HG02759 (cell line): ENCODE data around the gene TNS1.

Source experiments
- ATAC-seq: cut with Tn5 transposase; IDR thresholded peaks from one replicate; pipeline ENCODE4 v1.9.1; 2021; ENCODE audit warnings: mild to moderate bottlenecking, moderate library complexity; ENCODE audit not compliant: unreplicated experiment

TNS1 gene

DNA sequence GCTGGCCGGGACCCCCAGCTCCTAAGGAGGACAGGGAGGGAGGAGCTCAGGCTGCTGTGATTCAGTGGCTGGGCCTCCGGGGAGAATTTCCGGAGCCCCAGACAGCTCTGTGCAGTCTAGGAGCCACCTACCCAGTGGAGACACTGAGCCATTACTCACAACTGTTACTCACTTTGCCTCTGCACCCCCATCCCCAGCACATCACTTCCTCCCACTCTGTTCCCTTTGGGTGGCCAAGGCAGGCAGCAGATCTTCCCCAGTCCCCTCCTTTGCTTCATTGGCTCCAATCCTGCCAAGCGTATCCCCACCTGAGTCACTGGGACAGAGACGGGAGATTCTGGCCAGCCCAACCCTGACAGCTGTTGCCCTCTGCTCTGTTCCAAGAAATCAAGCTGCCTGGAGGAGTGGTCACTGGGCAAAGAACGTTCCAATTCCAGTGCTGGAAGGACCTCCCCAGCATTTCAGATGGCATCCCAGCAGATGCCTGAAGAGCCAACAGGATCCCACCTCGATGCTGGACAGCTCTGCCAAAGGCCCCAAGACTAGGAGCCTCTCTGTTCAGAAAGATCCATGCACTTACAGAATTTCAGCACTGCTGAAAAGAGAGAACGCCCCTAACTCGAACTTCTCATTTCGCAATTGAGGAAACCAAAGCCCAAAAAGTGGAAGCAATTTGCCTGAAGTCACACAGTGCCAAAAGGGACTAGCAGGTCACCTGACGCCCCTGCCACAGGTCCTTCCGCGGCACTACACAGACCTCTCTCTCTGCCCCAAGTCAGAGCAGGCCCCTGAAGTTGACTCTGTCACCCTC is 68.3 kb downstream of the TNS1 start:
- no peak for ATAC-seq

- no peak for ATAC-seq
Observed at GRCh38 chr2:217933617-217933993, 69.2 kb downstream of the TNS1 start.

DNA sequence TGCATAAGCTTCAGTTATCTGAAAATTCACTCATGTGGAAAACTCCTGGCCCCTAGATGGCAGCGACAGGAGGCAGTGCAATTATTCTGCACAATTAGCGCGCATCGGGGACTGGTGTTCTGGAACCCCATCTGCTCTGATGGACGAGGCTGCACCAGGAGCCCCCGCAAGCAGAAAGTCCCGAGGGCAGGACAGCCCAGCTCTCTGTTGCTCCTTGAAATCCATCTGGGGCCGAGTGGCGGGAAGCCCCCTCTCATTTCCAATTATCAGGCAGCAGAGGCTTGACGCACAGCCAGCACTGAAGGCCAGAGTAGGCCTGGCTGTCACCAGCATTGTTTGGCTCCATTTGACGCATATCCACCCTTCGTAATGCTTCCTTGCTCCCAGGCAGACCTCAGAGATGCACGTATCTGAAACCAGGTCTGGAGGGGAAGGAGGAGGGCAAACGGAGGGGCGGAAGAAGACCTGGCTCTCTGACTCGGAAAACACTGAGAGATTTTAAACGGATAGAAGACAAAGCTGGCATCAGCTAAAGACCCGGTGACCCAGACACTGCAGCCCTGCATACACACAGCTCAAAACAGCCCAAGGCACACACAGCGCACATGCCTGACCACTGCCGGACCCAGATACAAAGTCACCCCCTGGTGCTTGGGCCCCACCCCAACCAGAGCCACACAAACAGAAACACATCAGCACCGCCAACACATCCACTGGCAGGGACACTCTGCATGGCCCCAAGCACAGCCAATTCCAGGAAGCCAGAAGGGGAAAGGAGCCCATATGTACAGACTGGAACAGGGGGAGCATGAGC is 69.8 kb downstream of the TNS1 start:
- ATAC-seq = no peak

DNA sequence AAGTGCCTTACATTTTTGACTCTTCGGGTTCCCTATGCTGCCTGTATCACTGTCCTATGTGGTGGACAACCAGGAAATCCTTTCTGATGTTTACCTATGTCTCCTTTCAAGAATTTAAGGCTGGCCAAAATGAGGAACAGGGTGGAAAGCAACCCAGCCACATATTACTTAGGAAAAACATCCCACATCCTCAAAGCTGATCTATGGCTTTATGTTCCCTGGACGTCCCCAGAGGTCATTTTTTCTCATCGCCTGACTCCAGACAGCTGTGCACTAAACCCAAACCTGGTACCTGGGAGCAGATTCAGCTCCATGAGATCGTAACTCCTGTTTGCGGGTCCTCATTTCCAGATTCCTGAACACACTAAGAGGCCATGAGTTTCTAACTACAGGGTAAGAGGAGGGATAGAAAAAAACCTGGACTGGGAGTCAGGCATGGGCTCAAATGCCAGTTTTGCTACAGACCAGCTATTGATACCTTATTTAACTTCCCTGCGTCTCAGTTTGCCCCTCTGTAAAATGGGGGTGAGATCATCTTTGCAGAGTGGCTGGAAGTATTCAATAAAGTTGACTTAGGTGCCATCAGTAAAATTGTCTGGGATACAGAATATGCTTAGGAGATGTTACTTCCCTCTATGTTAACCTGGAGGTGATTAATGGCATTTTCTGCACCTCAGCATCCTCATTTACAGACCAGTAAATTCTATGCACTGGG is 70.8 kb downstream of the TNS1 start:
- ATAC-seq = no peak

DNA sequence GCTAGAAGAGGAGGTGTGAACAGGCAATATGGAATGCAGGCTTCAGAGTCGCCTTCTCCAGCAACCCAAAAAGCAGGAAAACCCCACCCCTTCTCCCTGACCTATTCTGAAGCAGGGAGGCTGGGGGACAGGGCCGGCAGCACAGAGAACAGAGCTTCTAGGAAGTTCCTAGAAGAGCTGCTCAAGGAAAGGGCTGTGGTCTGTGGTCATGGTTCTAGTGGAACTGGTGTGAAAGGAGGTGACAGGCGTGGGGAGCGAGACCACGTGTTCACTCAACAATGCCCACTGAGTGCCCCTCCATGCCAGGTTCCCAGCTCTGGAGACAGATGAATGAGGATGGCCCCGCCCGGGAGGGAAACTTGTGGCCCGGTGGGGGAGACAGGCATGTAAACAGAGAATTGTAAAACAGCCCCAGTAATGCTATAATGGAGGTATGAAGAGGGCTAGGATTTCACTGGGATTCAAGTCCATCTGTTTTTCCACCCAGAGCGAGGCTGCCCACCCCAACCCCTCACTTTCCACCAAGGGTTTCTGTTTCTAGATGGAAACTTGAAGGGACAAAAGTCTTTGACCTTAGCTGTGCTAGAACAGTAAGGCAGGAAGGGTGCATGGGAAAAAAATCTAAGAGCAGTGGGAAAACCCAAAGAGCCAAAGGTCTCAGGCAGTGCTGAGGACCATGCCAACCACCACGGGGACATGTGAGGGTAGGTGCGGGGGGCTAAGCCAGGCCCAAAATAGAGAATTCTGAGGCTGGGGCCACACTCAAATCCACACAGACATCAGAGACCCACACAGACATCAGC is 71.8 kb downstream of the TNS1 start:
- no peak for ATAC-seq

DNA sequence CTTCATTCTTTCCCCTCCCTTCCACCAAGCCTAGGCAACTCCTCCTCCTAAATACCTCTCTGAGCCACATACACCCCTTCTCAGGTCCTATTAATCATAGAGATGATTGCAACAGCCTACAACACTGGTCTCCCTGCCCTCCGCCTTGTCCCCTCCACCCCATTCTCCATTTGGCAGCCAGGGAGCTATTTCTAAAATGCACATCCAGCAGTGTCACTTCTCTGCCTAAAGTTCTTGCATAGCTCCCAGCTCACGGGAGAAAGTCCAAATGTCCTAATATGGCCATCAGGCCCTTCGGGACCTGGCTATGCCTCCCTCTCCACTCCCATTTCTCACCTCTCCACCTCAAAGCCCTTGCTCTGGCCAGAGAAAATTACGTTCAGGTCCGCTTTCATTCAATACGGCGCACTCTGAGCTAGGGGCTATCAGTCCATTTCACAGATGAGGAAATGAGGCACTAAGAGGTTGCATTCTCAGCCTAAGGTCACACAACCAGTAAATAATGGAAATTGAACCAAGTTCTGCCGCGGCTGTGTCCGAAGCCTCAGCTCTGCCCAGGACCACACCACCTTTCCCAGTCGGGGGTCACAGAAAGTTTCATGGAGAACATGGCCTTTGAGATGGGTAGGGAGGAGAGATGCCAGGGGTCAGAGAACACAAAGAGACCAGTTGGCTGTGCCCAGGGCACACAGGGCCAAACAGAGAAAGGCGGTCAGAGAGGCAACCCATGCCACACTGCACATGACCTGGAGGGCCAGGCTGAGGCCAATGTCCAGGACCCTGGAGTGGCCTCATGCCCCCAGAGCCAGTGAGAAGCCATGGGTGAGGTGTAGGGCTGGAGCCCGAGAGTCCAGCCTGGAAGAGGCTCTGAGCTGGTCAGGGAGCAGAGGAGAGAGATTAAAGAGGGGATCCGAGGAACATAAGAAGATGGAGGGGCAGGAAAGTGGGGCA is 72.8 kb downstream of the TNS1 start:
- ATAC-seq = no peak

- no peak for ATAC-seq
Observed at GRCh38 chr2:217929272-217929671, 73.5 kb downstream of the TNS1 start.

DNA sequence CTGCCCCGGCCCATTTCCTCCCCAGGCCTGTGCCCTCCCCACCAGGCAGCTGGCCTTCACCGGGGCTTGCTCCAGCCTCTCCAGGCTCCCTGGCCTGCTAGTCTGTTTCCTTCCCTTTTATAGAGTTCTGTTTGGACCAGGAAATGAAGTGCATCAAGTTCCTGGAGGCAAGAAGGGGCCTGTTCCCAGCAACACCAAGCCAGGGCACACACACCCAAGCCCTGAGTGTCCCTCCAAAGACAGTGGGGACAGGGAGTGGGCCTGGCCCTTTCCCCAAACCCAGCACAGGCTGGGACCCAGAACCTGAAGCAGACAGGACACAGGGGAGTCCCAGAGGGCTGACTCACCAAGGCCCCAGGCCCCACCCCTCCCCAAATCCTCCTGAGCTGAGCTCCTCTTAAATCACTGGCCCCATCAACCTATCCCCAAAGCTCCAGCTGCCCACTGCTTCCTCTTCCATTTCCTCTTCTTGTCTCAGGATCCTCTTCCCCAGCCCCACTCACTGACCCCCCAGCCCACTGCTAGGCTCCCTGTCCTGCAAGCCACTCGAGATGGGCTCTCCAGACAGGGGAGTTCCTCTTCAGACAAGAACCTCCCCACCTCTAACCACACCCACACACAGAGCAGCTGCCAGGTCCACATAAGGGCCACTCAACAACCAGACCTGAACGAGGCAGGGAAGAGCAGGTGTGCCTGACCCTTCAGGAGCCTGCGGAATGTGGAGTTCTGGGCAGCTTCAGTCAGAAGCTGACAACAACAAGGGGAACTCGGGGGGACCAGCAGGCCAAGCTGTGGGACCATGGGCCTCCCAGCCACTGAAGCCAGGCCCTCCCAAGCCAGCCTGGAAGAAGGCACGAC is 74.2 kb downstream of the TNS1 start:
- no peak for ATAC-seq

DNA sequence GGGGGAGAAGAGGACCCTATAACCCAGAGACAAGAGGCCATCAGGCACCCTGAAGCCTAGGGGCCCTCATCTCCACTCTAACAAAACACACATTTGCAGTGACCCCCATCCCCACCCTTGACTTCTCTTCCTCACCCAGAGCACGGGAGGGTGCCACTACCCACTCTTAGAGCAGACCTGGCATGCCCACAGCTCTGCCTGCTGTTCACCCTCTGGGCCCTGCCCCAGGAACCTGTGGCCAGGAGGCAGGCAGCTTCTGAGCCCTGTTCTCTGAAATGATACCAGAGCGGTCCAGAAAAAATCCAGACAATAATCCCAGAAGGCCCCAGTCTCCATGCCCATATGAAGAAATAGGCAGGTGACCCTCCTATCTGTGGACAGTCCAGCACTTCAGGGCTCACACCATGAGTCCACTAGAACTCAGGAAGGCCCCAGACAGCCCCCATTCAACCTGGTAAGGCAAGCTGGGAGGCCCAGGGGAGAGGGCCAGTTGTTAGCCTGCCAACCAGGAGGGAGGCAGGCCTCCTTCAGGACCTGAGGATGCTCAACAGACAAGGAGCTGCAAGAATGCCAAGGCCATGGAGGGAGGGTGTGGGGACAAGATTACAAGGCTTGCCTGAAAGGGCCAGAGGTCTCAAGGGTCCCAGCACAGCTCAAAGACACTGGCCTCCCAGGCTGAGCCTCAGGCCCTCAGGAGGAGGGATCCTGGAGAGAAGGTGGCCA is 75.0 kb downstream of the TNS1 start:
- no peak for ATAC-seq

DNA sequence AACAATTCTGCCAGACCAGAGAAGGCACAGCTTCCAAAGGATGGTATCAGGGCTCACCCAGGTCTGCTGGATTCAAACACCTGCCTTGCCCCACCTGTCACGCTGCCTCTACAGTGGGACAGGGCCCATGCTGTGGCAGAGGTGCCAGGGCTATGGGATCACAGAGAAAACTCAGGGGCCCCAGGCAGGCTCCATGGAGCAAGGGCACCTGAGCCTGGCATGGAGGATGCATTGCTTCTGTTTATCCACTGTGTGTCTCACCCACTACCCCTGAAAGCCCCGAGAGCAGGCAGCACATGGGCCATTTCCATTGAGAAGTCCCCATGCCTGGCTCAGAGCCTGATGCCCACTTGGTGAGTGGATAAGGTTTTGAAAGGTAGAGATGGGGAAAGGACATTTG is 76.0 kb downstream of the TNS1 start:
- no peak for ATAC-seq

- no peak for ATAC-seq
Observed at GRCh38 chr2:217924346-217924901, 78.4 kb downstream of the TNS1 start.

GRCh38 chr2:217923007-217923686 is 79.6 kb downstream of the TNS1 start:
- ATAC-seq = no peak

- no peak for ATAC-seq
Observed at GRCh38 chr2:217922101-217923006, 80.4 kb downstream of the TNS1 start.

DNA sequence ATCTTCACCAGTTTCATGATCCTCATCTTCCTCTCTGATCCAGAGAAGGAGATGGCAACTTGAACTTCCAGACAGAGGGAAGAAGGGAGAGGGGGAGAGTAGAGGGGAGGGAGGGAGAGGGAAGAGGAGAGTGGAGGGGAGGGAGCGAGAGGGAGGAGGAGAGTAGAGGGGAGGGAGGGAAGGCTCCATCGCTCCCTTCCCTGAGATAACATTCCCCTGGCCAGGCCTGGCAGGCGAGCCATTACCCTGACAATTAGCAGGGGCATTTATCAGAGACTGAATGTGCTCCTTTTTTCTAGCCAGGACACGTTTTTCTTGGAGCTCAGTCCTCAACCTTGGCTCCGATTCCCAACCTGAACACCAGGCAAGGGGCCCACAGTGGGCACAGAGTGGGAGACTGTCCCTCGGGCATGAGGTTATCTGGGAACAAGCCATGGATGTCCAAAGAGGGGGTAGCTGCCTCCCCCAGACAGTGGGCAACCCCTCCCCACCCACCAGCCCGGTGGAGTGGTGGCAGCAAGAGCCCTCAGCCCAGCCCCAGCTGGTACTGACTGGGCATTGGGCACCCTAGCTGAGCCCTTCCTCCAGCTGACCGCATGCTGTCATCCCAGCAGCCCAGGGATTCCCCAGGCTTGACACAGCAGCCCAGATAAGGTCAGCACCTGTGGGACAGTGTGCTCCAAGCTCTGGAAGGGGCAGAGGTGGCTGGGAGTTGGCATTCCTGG is 81.8 kb downstream of the TNS1 start:
- no peak for ATAC-seq

DNA sequence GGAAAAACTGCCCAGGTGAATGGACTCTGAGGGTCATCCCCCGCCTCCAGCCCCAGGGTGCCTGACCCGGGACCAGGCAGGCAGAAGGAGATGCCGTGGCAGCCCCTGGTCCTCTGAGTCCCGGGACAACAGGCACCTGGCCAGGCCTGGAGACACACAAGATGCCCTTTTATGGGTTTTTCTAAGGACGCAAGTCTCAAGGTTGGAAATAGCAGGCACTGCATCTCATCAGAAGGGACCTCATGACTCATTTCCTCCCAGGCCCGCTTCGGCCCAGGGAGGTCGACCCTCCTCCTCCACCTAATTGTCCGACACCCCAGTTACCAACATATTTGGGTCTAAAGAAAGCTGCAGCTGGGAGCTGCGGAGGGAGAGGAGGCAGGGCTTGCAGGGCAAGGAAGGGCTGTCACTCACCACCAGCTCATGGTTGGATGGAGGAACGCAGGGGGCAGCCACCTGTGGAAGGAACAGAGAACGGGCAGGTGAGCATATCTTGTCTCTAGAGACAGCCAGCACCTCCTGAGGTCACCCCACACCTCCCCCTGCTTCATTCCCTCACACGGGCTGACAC is 82.9 kb downstream of the TNS1 start:
- ATAC-seq = no peak
